ENCODE measurements around the gene RAD21L1. TPM values are rescaled to one million over a fixed set of nuclear protein-coding genes. Genes with fewer than 3 reads are reported as not detected.
"Not testable (repeated sequence)": the region's sequence is repeated elsewhere in the genome, so short reads cannot be mapped to it uniquely, and the experiment has no call there.

RAD21L1 gene
- total and polyA plus RNA-seq, 2 donors (not counting 1 experiment from before 2014, with no cell fraction given), result 0.16 to 0.50 TPM

- Histone ChIP-seq H3K9ac (ENCODE audit: insufficient read depth, low read length) (no peak overlapping the region), H3K27ac (ENCODE audit: insufficient read depth, low read length) (no peak overlapping the region), H2AFZ (ENCODE audit: low read length) (no peak overlapping the region), H3K4me2 (ENCODE audit: extremely low read depth, insufficient read depth, low read length) (no peak overlapping the region), H3K36me3 (ENCODE audit: control insufficient read depth, insufficient read depth, low read length) (no peaks in the 10 kb centered on the region), H3K27me3 (ENCODE audit: control insufficient read depth, insufficient read depth, low read length) (peaks cover 3% of the 10 kb centered on the region), H4K20me1 (ENCODE audit: control insufficient read depth, extremely low read depth, insufficient read depth, low read length) (no peaks in the 10 kb centered on the region), H3K9me3 (ENCODE audit: control insufficient read depth, insufficient read depth, low read depth, low read length) (no peaks in the 10 kb centered on the region), H3K4me3 (replicated peaks in 1 of 4; ENCODE audit: control extremely low read depth in 1 of 4, insufficient read depth in 1 of 4, low read depth in 3 of 4, low read length in 4 of 4) (no peak overlapping the region), H3K4me1 (ENCODE audit: control insufficient read depth, extremely low read depth, insufficient read depth, low read length) (no peaks in the 10 kb centered on the region), H3K79me2 (ENCODE audit: control insufficient read depth, insufficient read depth, low read length) (no peaks in the 10 kb centered on the region)
- TF ChIP-seq EZH2 (IDR thresholded peaks at IDR 0.05; ENCODE audit: low read length, missing control alignments), result no peak
- TF ChIP-seq CTCF (conservative IDR thresholded peaks at IDR 0.05 in 1 of 2, IDR thresholded peaks at IDR 0.05 in 1 of 2; ENCODE audit: low read depth in 1 of 2, low read length in 2 of 2), result no peak
- DNase-seq (ENCODE audit: low read depth in 2 of 2), result no peak
These were observed 10.3 kb upstream of the RAD21L1 start for GRCh38 chr20:1215386-1216170.

GRCh38 chr20:1216527-1217427 lies 9.1 kb upstream of the RAD21L1 start:
- not testable (repeated sequence) for H3K4me2 ChIP-seq (ENCODE audit: extremely low read depth, insufficient read depth, low read length); H3K4me1 ChIP-seq (ENCODE audit: control insufficient read depth, extremely low read depth, insufficient read depth, low read length); H3K36me3 ChIP-seq (ENCODE audit: control insufficient read depth, insufficient read depth, low read length); H3K9ac ChIP-seq (ENCODE audit: insufficient read depth, low read length); H4K20me1 ChIP-seq (ENCODE audit: control insufficient read depth, extremely low read depth, insufficient read depth, low read length); H3K4me3 ChIP-seq (replicated peaks in 1 of 4; ENCODE audit: control extremely low read depth in 1 of 4, insufficient read depth in 1 of 4, low read depth in 3 of 4, low read length in 4 of 4); H3K27me3 ChIP-seq (ENCODE audit: control insufficient read depth, insufficient read depth, low read length); DNase-seq (ENCODE audit: low read depth in 2 of 2); H3K27ac ChIP-seq (ENCODE audit: insufficient read depth, low read length); H2AFZ ChIP-seq (ENCODE audit: low read length); H3K79me2 ChIP-seq (ENCODE audit: control insufficient read depth, insufficient read depth, low read length); H3K9me3 ChIP-seq (ENCODE audit: control insufficient read depth, insufficient read depth, low read depth, low read length)

GRCh38 chr20:1222750-1223149 lies 3.1 kb upstream of the RAD21L1 start:
- H3K27ac ChIP-seq (ENCODE audit: insufficient read depth, low read length); H3K9me3 ChIP-seq (ENCODE audit: control insufficient read depth, insufficient read depth, low read depth, low read length); H3K79me2 ChIP-seq (ENCODE audit: control insufficient read depth, insufficient read depth, low read length); H3K4me2 ChIP-seq (ENCODE audit: extremely low read depth, insufficient read depth, low read length); H2AFZ ChIP-seq (ENCODE audit: low read length); DNase-seq (ENCODE audit: low read depth in 2 of 2); H3K9ac ChIP-seq (ENCODE audit: insufficient read depth, low read length); H3K4me3 ChIP-seq (replicated peaks in 1 of 4; ENCODE audit: control extremely low read depth in 1 of 4, insufficient read depth in 1 of 4, low read depth in 3 of 4, low read length in 4 of 4); H3K36me3 ChIP-seq (ENCODE audit: control insufficient read depth, insufficient read depth, low read length); H3K4me1 ChIP-seq (ENCODE audit: control insufficient read depth, extremely low read depth, insufficient read depth, low read length); H4K20me1 ChIP-seq (ENCODE audit: control insufficient read depth, extremely low read depth, insufficient read depth, low read length); H3K27me3 ChIP-seq (ENCODE audit: control insufficient read depth, insufficient read depth, low read length): not testable (repeated sequence)

Data from fibroblast of lung (primary cell).